ENCODE results near the gene E2F1.
A peak's percentile ranks its signal among the peaks of the same experiment; 100 is the strongest.

Gene E2F1

GRCh38 chr20:33676652-33677645, 9.2 kb downstream of the E2F1 start:
- ATAC-seq, result no peak
- TF ChIP-seq GLIS3 (CRISPR knock-in tag; IDR thresholded peaks at IDR 0.05) (no peak), SNAI2 (CRISPR knock-in tag; IDR thresholded peaks at IDR 0.05) (no peak)

DNA sequence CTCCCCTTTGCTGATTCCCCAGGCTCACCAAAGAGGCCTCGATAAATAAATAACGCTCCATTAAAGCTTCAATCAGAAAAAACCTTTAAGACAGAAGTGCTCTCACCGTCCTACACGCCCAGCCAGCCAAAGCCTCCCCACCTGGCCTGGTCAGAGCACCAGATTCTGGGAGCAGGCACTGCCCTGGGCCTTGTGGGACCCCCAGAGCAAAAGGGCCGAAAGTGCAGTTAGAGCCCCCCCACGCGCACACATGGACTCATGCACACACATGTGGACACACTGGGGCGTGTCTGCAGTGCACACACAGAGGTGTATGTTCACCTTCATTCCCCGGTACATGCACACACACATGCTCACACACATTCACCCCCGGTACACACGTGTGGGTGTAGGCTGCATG, 10.1 kb downstream of the E2F1 start:
- ATAC-seq, result no peak
- TF ChIP-seq ARNTL (CRISPR knock-in tag; IDR thresholded peaks at IDR 0.05; ENCODE audit: borderline replicate concordance, low read depth), result no peak
- no peak for TF ChIP-seq ZNF70 (CRISPR knock-in tag; IDR thresholded peaks at IDR 0.05)
- TF ChIP-seq ZC3H10 (CRISPR knock-in tag; IDR thresholded peaks at IDR 0.05), result no peak
- no peak for TF ChIP-seq OSR1 (CRISPR knock-in tag; IDR thresholded peaks at IDR 0.05)
- TF ChIP-seq BACH2 (CRISPR knock-in tag; IDR thresholded peaks at IDR 0.05; ENCODE audit: borderline replicate concordance), result no peak
- TF ChIP-seq GLIS3 (CRISPR knock-in tag; IDR thresholded peaks at IDR 0.05), result no peak
- no peak for TF ChIP-seq ESRRG (CRISPR knock-in tag; IDR thresholded peaks at IDR 0.05)
- TF ChIP-seq ZFP30 (CRISPR knock-in tag; IDR thresholded peaks at IDR 0.05), result no peak

DNA sequence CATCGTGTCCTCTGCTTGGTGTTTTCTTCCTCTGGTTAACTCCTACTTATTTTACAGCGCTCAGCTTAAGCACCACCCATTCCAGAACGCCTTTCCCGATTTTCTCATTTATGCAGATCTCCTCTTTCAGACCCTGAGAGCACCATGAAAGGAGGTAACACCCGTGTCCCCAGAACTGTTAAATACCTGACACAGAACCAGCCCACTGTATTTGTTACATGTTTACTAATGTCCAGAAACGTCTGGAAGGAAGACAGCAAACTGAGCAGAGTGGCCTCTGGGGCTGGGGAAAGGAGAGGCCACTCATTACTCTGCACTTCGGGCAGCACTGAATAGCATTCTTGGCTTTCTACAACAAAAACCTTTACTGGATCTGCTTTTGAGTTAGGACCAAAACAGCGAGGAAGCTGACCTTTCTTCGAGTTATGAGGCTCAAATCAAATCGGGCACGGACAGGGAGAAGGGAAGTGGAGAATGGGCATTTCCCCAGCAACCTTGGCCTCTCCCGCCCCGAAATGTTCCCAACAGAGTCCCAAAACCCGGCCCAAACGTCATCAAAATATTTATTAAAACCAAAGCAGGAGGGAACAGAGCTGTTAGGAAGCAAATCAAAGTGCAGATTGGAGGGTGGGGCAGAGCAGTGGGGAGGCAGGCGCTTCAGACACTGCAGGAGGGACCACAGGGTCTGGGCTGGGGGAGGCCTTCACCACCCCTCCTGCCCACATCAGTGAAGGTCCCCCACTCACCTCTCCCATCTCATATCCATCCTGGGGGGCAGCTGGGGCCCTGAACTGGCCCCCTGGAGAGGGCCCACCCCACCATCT, 10.8 kb downstream of the E2F1 start:
- ATAC-seq, result no peak
- no peak for TF ChIP-seq PATZ1 (CRISPR knock-in tag; IDR thresholded peaks at IDR 0.05; ENCODE audit: borderline replicate concordance)
- no peak for TF ChIP-seq ESRRG (CRISPR knock-in tag; IDR thresholded peaks at IDR 0.05)
- TF ChIP-seq PPARA (CRISPR knock-in tag; IDR thresholded peaks at IDR 0.05; ENCODE audit: borderline replicate concordance), result no peak
- no peak for TF ChIP-seq OSR1 (CRISPR knock-in tag; IDR thresholded peaks at IDR 0.05)
- TF ChIP-seq POU6F1 (CRISPR knock-in tag; IDR thresholded peaks at IDR 0.05; ENCODE audit: borderline replicate concordance, low read depth), result no peak
- no peak for TF ChIP-seq RARB (CRISPR knock-in tag; IDR thresholded peaks at IDR 0.05)

DNA sequence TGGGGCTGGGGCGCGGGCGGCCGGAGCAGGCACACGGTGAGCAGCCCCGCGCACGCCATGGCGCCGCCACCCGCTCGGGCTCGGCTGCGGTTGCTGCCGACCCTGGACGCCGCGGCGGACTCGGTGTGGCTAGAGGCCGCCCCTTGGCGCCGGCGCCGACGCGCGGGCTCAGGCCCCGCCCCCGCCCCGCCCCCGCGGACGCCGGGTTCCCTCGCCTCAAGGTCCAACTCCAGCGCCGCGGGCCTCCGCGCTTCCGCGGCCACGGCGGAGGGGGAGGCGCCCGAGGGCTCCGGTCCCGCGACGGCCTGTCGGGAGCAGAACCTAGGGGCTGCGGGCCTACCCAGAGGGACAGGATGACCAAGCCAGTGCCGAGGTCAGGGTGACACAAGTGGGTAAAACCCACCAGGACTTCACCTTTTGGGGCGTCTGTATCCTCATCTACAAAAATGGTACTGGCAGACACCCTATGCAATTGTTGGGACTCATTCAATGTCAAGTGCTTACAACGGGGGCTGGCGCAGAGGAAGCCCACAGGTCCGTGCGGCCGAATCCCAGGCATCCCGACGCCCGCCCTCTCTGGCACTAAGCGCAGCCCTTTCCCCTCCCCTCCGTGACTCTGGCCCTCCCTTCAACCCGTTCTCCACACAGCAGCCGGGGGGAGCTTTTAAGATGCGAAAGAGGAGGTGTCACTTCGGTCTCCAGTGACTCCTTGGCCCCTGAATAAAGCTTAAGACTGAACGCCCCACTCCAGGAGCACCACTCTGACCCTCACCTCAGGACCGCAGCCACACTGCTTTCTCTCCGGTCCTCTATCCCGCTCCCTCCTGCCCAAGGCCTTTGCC, 11.7 kb downstream of the E2F1 start, which contains the start of gene NECAB3:
NECAB3 (minus strand) TSS at position 135 of the 842 bp plus-strand sequence; CDS start at position 59, 76 bp downstream.
- ATAC-seq, result peak; percentile 82
- TF ChIP-seq POU6F1 (CRISPR knock-in tag; IDR thresholded peaks at IDR 0.05; ENCODE audit: borderline replicate concordance, low read depth), result no peak
- no peak for TF ChIP-seq ESRRG (CRISPR knock-in tag; IDR thresholded peaks at IDR 0.05)

DNA sequence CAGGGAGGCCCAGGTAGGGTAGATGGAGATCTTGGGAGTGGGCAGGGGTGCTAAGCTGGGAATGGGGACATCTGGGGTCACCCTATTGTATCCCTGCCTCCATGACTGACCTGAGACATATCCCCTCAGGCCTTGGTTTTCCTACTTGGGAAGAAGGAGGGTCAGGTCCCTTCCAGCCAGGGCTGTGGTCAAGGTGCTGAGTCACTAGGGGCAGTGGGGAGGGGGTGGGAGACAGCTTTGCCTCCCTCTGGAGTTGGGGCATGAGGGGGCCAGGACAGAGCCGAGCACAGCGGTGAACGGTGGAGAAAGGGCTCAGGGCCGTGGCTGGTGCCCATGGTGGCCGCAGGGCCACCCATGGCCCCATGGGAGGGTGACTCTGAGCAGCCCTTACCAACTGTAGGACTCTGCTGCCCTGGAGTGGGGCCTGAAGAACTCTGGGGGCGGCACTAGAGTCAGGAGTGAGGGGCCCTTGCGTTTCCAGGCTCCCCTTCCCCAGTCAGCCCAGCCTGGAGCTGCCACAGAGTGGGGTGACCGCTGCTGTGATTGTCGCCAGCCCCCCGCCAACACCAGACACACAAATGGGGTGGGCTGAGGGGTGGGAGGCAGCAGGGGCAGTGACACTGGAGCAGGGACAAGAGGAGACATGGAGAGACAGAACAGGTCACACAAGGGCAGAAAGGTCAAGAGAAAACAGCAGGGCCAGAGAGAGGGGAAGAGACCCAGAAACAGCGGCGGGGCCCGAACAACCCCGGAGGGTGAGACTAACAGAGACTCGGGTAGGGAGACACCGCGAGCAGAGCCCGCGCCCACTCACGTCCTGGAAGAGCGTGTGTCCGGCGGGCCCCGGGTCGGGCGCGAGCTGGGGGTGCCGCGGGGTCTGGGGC, 12.5 kb downstream of the E2F1 start:
- TF ChIP-seq ISL1 (CRISPR knock-in tag; IDR thresholded peaks at IDR 0.05) (no peak), ZFP3 (CRISPR knock-in tag; IDR thresholded peaks at IDR 0.05) (no peak), ZNF8 (CRISPR knock-in tag; IDR thresholded peaks at IDR 0.05) (no peak), RARB (CRISPR knock-in tag; IDR thresholded peaks at IDR 0.05) (no peak), ZNF565 (CRISPR knock-in tag; conservative IDR thresholded peaks at IDR 0.05; ENCODE audit: low read depth) (no peak)
- TF ChIP-seq, protein P1, sequence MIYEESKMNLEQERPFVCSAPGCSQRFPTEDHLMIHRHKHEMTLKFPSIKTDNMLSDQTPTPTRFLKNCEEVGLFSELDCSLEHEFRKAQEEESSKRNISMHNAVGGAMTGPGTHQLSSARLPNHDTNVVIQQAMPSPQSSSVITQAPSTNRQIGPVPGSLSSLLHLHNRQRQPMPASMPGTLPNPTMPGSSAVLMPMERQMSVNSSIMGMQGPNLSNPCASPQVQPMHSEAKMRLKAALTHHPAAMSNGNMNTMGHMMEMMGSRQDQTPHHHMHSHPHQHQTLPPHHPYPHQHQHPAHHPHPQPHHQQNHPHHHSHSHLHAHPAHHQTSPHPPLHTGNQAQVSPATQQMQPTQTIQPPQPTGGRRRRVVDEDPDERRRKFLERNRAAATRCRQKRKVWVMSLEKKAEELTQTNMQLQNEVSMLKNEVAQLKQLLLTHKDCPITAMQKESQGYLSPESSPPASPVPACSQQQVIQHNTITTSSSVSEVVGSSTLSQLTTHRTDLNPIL (CRISPR knock-in tag; IDR thresholded peaks at IDR 0.05; ENCODE audit: low read depth), result no peak
- ATAC-seq, result peak; percentile 59

Data from SK-N-SH treated with all-trans-retinoic acid at 6 μM for 48 hours (cell line).